Caco-2 (cell line): Measurements from ENCODE around the gene HSD11B1. TPM values are rescaled to one million over a fixed set of nuclear protein-coding genes. Genes with fewer than 3 reads are reported as not detected.

Experiments
- BruUV-seq: library from RNA; stranded (reverse); fragments of 400-500 nt; replicated peaks from 2 replicates; lab custom pipeline; 2021; lab: Mats Ljungman, UMichigan
- CTCF ChIA-PET: fragments of 300-600 bp; sonication (Branson Sonifier 250); formaldehyde crosslinking; loops from one replicate; lab custom pipeline; 2022; ENCODE audit warnings: antibody characterized with exemption; lab: Charles Lee
- POLR2A ChIA-PET: fragments of 300-600 bp; sonication (Branson Sonifier 250); formaldehyde crosslinking; loops from one replicate; lab custom pipeline; 2022; ENCODE audit warnings: antibody characterized with exemption; lab: Charles Lee
- DNase-seq, 2 experiments: peaks; one replicate each; pipeline versions ENCODE4 v3.0.0 to v3.0.0-alpha.2; 2020 to 2022
- H3K27me3 ChIP-seq: replicated peaks from 2 replicates; pipeline ENCODE4 v1.6.0; 2011; ENCODE audit warnings: low read length; ENCODE audit not compliant: control insufficient read depth, insufficient read depth
- H3K36me3 ChIP-seq: 2 replicates; pipeline ENCODE4 v1.5.1; 2011; ENCODE audit warnings: low read length; ENCODE audit not compliant: control insufficient read depth, insufficient read depth
- H3K4me1 ChIP-seq: fragments of 250-450 bp; sonication (Bioruptor Pico); 2 replicates; pipeline ENCODE4 v1.5.1; 2020; ENCODE audit warnings: mild to moderate bottlenecking
- H3K4me3 ChIP-seq: 2 replicates; pipeline ENCODE4 v1.5.1; 2011; ENCODE audit warnings: low read depth, mild to moderate bottlenecking, control low read depth, low read length
- H3K9me3 ChIP-seq: fragments of 250-450 bp; sonication (Bioruptor Pico); 2 replicates; pipeline ENCODE4 v1.5.1; 2020; ENCODE audit warnings: mild to moderate bottlenecking, moderate library complexity
- H3K27ac Mint-ChIP-seq: one replicate; pipeline ENCODE4 v1.8.0; 2022; ENCODE audit warnings: mixed read lengths; ENCODE audit not compliant: unreplicated experiment
- H3K27me3 Mint-ChIP-seq: one replicate; pipeline ENCODE4 v1.8.0; 2022; ENCODE audit warnings: mixed read lengths; ENCODE audit not compliant: insufficient read depth, unreplicated experiment
- H3K36me3 Mint-ChIP-seq: one replicate; pipeline ENCODE4 v1.8.0; 2022; ENCODE audit warnings: mild to moderate bottlenecking, mixed read lengths; ENCODE audit not compliant: insufficient read depth, unreplicated experiment
- H3K4me1 Mint-ChIP-seq: one replicate; pipeline ENCODE4 v1.8.0; 2022; ENCODE audit warnings: low read depth, mixed read lengths; ENCODE audit not compliant: unreplicated experiment
- H3K4me3 Mint-ChIP-seq: one replicate; pipeline ENCODE4 v1.8.0; 2022; ENCODE audit warnings: mild to moderate bottlenecking, moderate library complexity, mixed read lengths; ENCODE audit not compliant: unreplicated experiment
- H3K9me3 Mint-ChIP-seq: one replicate; pipeline ENCODE4 v1.8.0; 2022; ENCODE audit warnings: mixed read lengths; ENCODE audit not compliant: unreplicated experiment
- CTCF ChIP-seq, 2 experiments: fragments of 200-600 bp in 1 of 2; IDR thresholded peaks; 1 replicate in 1 of 2; 2 replicates in 1 of 2; pipeline versions ENCODE4 v1.5.1 to v1.8.0; 2011 to 2022; ENCODE audit warnings: antibody characterized with exemption in 1 of 2, control low read depth in 1 of 2, inconsistent platforms in 1 of 2, low read depth in 1 of 2, low read length in 1 of 2, mild to moderate bottlenecking in 1 of 2, moderate library complexity in 1 of 2; ENCODE audit not compliant: insufficient read depth in 1 of 2, severe bottlenecking in 1 of 2, unreplicated experiment in 1 of 2
- intact Hi-C: fragments of 100-400 bp; cut with micrococcal nuclease; formaldehyde crosslinking; loops from one replicate; pipeline ENCODE4 v1.10.0; 2022; ENCODE audit not compliant: unreplicated experiment
- total RNA-seq: library from RNA; stranded (reverse); gene quantifications from 2 replicates; pipeline ENCODE4 v1.2.3, GENCODE V29; 2022

Gene HSD11B1
- total RNA-seq, 1 experiment from 2014 or later: not detected

GRCh38 chr1:209767096-209767495, 62.5 kb downstream of the HSD11B1 start:
- Histone ChIP-seq H3K4me3 (no peak overlapping the region), H3K4me1 (no peaks in the 10 kb centered on the region), H3K36me3 (no peaks in the 10 kb centered on the region), H3K9me3 (no peaks in the 10 kb centered on the region), H3K27me3 (no peaks in the 10 kb centered on the region)
- H3K4me3 Mint-ChIP-seq: no peak overlapping the region
- peaks cover 9% of the 10 kb centered on the region for H3K9me3 Mint-ChIP-seq
- no peaks in the 10 kb centered on the region for H3K36me3 Mint-ChIP-seq
- TF ChIP-seq CTCF (IDR thresholded peaks at IDR 0.05; ENCODE audit: insufficient read depth in 1 of 2, low read depth in 1 of 2, low read length in 1 of 2, severe bottlenecking in 1 of 2, unreplicated experiment in 1 of 2): no peak
- no peaks in the 10 kb centered on the region for H3K4me1 Mint-ChIP-seq
- H3K27ac Mint-ChIP-seq: no peak overlapping the region
- intact Hi-C loops: no loop called here
- no TSS peak for BruUV-seq
- no peaks in the 10 kb centered on the region for H3K27me3 Mint-ChIP-seq
- no peak for DNase-seq
- ChIA-PET CTCF (no interaction called here), POLR2A (no interaction called here)

GRCh38 chr1:209767706-209768105, 63.1 kb downstream of the HSD11B1 start:
- no peak overlapping the region for H3K4me3 Mint-ChIP-seq
- intact Hi-C loops: no loop called here
- no peaks in the 10 kb centered on the region for H3K27me3 ChIP-seq

GRCh38 chr1:209768354-209768774, 63.7 kb downstream of the HSD11B1 start:
- H3K4me3 ChIP-seq: no peak overlapping the region
- DNase-seq: no peak
- H3K36me3 Mint-ChIP-seq: no peaks in the 10 kb centered on the region
- POLR2A ChIA-PET: no interaction called here
- peaks cover 9% of the 10 kb centered on the region for H3K9me3 Mint-ChIP-seq
- no peaks in the 10 kb centered on the region for H3K27me3 Mint-ChIP-seq
- BruUV-seq: no TSS peak
- H3K36me3 ChIP-seq: no peaks in the 10 kb centered on the region
- no peak overlapping the region for H3K27ac Mint-ChIP-seq
- no peaks in the 10 kb centered on the region for H3K27me3 ChIP-seq
- TF ChIP-seq CTCF (IDR thresholded peaks at IDR 0.05; ENCODE audit: insufficient read depth in 1 of 2, low read depth in 1 of 2, low read length in 1 of 2, severe bottlenecking in 1 of 2, unreplicated experiment in 1 of 2): no peak
- intact Hi-C loops: no loop called here
- H3K4me1 Mint-ChIP-seq: no peaks in the 10 kb centered on the region
- H3K4me3 Mint-ChIP-seq: no peak overlapping the region
- CTCF ChIA-PET: interaction anchor here (0.6 kb wide), 1 partner anchor 37 kb away, joined by 3 read pairs; no protein-coding TSS in a partner anchor
- no peaks in the 10 kb centered on the region for H3K4me1 ChIP-seq
- no peaks in the 10 kb centered on the region for H3K9me3 ChIP-seq

More at GRCh38 chr1:209767706-209768105, 63.1 kb downstream of the HSD11B1 start:
- POLR2A ChIA-PET: no interaction called here
- no peaks in the 10 kb centered on the region for H3K36me3 ChIP-seq
- no peaks in the 10 kb centered on the region for H3K4me1 Mint-ChIP-seq
- H3K4me3 ChIP-seq: no peak overlapping the region
- no peaks in the 10 kb centered on the region for H3K4me1 ChIP-seq
- H3K36me3 Mint-ChIP-seq: no peaks in the 10 kb centered on the region
- CTCF ChIA-PET: no interaction called here
- no TSS peak for BruUV-seq
- H3K9me3 ChIP-seq: no peaks in the 10 kb centered on the region
- H3K9me3 Mint-ChIP-seq: peaks cover 9% of the 10 kb centered on the region
- H3K27me3 Mint-ChIP-seq: no peaks in the 10 kb centered on the region
- DNase-seq: no peak
- H3K27ac Mint-ChIP-seq: no peak overlapping the region
- no peak for TF ChIP-seq CTCF (IDR thresholded peaks at IDR 0.05; ENCODE audit: insufficient read depth in 1 of 2, low read depth in 1 of 2, low read length in 1 of 2, severe bottlenecking in 1 of 2, unreplicated experiment in 1 of 2)
